Gastrocnemius medialis (tissue), 4 donors: Measurements from ENCODE around the gene PTH2.

Experiments used
- POLR2A ChIP-seq, 2 donors: fragments of 450-650 bp; IDR thresholded peaks; one replicate each; pipeline ENCODE4 v1.6.1; 2017; ENCODE audit warnings: antibody characterized with exemption in 2 of 2, mild to moderate bottlenecking in 2 of 2, moderate library complexity in 2 of 2
- TF ChIP-seq, protein P1 (sequence below), 5 experiments: fragments of 450-650 bp in 3 of 5; fragments of 200-600 bp in 2 of 5; sonication (generic) in 2 of 5; IDR thresholded peaks in 4 of 5; conservative IDR thresholded peaks in 1 of 5; 1 replicate in 4 of 5; 2 replicates in 1 of 5; pipeline ENCODE4 v1.5.1; 2016 to 2019; ENCODE audit warnings: antibody characterized with exemption in 5 of 5, mild to moderate bottlenecking in 3 of 5, moderate library complexity in 3 of 5

DNA sequence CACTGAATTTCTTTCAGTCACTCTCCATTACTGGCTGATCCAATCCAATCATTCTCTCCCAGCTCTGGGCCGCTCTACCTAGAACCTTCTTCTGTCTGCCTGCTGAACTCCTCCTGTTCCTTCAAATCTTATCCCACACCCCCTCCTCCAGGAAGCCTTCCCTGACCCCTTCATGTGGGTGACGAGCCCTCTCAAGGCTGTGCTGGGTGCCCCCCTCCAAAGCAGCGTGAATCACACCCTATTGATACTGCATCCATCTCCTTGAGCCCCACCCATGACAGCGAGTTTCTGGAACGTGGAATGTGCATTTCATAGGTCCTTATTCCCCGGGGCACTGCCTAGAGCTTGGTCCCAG lies 25.2 kb upstream of the PTH2 start:
- TF ChIP-seq, protein P1, sequence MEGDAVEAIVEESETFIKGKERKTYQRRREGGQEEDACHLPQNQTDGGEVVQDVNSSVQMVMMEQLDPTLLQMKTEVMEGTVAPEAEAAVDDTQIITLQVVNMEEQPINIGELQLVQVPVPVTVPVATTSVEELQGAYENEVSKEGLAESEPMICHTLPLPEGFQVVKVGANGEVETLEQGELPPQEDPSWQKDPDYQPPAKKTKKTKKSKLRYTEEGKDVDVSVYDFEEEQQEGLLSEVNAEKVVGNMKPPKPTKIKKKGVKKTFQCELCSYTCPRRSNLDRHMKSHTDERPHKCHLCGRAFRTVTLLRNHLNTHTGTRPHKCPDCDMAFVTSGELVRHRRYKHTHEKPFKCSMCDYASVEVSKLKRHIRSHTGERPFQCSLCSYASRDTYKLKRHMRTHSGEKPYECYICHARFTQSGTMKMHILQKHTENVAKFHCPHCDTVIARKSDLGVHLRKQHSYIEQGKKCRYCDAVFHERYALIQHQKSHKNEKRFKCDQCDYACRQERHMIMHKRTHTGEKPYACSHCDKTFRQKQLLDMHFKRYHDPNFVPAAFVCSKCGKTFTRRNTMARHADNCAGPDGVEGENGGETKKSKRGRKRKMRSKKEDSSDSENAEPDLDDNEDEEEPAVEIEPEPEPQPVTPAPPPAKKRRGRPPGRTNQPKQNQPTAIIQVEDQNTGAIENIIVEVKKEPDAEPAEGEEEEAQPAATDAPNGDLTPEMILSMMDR (IDR thresholded peaks at IDR 0.05 in 4 of 5, conservative IDR thresholded peaks at IDR 0.05 in 1 of 5), result no peak
- TF ChIP-seq POLR2A (IDR thresholded peaks at IDR 0.05), result no peak
